IMR-90 (cell line): ENCODE results near the gene ADAM12. TPM values are rescaled to one million over a fixed set of nuclear protein-coding genes. Genes with fewer than 3 reads are reported as not detected.

Source experiments
- ATAC-seq: fragments of 200-7000 bp; cut with Tn5 transposase; 2 replicates; pipeline ENCODE4 v1.9.1; 2020; ENCODE audit warnings: low read depth, mild to moderate bottlenecking, moderate library complexity
- BruUV-seq: library from RNA; stranded (reverse); fragments of 400-500 nt; replicated peaks from 2 replicates; lab custom pipeline; 2021; lab: Mats Ljungman, UMichigan
- CTCF ChIA-PET: fragments of 300-600 bp; formaldehyde crosslinking; extraction: SDS; loops from one replicate; lab custom pipeline; 2021; ENCODE audit warnings: antibody characterized with exemption; lab: Yijun Ruan, JAX
- POLR2A ChIA-PET: fragments of 300-600 bp; sonication (Branson Sonifier 250); formaldehyde crosslinking; loops from one replicate; lab custom pipeline; 2022; ENCODE audit warnings: antibody characterized with exemption; ENCODE audit not compliant: unreplicated experiment; lab: Charles Lee
- DNase-seq: peaks from one replicate; pipeline ENCODE4 v3.0.0; 2013
- H2AFZ ChIP-seq: replicated peaks from 2 replicates; pipeline ENCODE3; 2013; ENCODE audit warnings: low read length, mild to moderate bottlenecking; ENCODE audit not compliant: poor library complexity
- H2AK5ac ChIP-seq: 2 replicates; pipeline ENCODE4 v1.6.1; 2013; ENCODE audit warnings: low read depth, low read length, inconsistent platforms
- H2AK9ac ChIP-seq: replicated peaks from 2 replicates; pipeline ENCODE3; 2013; ENCODE audit warnings: mild to moderate bottlenecking, low read depth, low read length, moderate library complexity; ENCODE audit not compliant: poor library complexity
- H2BK120ac ChIP-seq: 2 replicates; pipeline ENCODE4 v1.6.1; 2013; ENCODE audit warnings: low read depth, low read length, inconsistent platforms
- H2BK15ac ChIP-seq: 3 replicates; pipeline ENCODE4 v1.6.1; 2013; ENCODE audit warnings: low read depth, low read length, inconsistent platforms
- H2BK20ac ChIP-seq: 2 replicates; pipeline ENCODE4 v1.6.1; 2013; ENCODE audit warnings: low read depth, mild to moderate bottlenecking, inconsistent platforms, low read length, moderate library complexity
- H2BK5ac ChIP-seq: 2 replicates; pipeline ENCODE4 v1.6.1; 2013; ENCODE audit warnings: mild to moderate bottlenecking, low read depth, low read length, inconsistent platforms; ENCODE audit not compliant: poor library complexity, severe bottlenecking
- H3K14ac ChIP-seq: replicated peaks from 2 replicates; pipeline ENCODE4 v1.6.1; 2013; ENCODE audit warnings: low read depth, low read length, inconsistent platforms
- H3K18ac ChIP-seq: 2 replicates; pipeline ENCODE4 v1.6.1; 2013; ENCODE audit warnings: low read depth, low read length, control low read depth
- H3K23ac ChIP-seq: 2 replicates; pipeline ENCODE4 v1.6.1; 2013; ENCODE audit warnings: low read depth, low read length, inconsistent platforms
- H3K27ac ChIP-seq: 2 replicates; pipeline ENCODE4 v1.5.1; 2013; ENCODE audit warnings: mild to moderate bottlenecking, control low read depth, low read length; ENCODE audit not compliant: insufficient read depth
- H3K27me3 ChIP-seq: 2 replicates; pipeline ENCODE4 v1.6.1; 2013; ENCODE audit warnings: low read length; ENCODE audit not compliant: control insufficient read depth, insufficient read depth
- H3K36me3 ChIP-seq: 2 replicates; pipeline ENCODE4 v1.6.1; 2013; ENCODE audit warnings: low read length, mixed read lengths; ENCODE audit not compliant: control insufficient read depth, insufficient read depth
- H3K4ac ChIP-seq: 2 replicates; pipeline ENCODE4 v1.6.1; 2013; ENCODE audit warnings: low read depth, low read length, inconsistent platforms
- H3K4me1 ChIP-seq: 2 replicates; pipeline ENCODE4 v1.6.1; 2013; ENCODE audit warnings: low read length, mixed read lengths; ENCODE audit not compliant: control insufficient read depth, insufficient read depth
- H3K4me2 ChIP-seq: 2 replicates; pipeline ENCODE4 v1.6.1; 2013; ENCODE audit warnings: low read depth, mild to moderate bottlenecking, control low read depth, low read length, moderate library complexity
- H3K4me3 ChIP-seq: 2 replicates; pipeline ENCODE4 v1.5.1; 2013; ENCODE audit warnings: low read depth, mild to moderate bottlenecking, control low read depth, low read length, moderate library complexity; ENCODE audit not compliant: insufficient read depth
- H3K56ac ChIP-seq: 2 replicates; pipeline ENCODE4 v1.6.1; 2013; ENCODE audit warnings: low read length, inconsistent platforms; ENCODE audit not compliant: insufficient read depth; ENCODE audit errors: extremely low read depth
- H3K79me1 ChIP-seq, 2 experiments: 2 replicates each; pipeline ENCODE4 v1.6.1; 2013; ENCODE audit warnings: low read length in 2 of 2, inconsistent platforms in 1 of 2, low read depth in 1 of 2
- H3K9ac ChIP-seq: 2 replicates; pipeline ENCODE4 v1.6.1; 2013; ENCODE audit warnings: low read depth, low read length, control low read depth
- H3K9me1 ChIP-seq: 2 replicates; pipeline ENCODE4 v1.6.1; 2013; ENCODE audit warnings: low read length, inconsistent platforms; ENCODE audit not compliant: insufficient read depth
- H3K9me3 ChIP-seq: 2 replicates; pipeline ENCODE4 v1.6.1; 2013; ENCODE audit warnings: low read length; ENCODE audit not compliant: control insufficient read depth, insufficient read depth
- H4K20me1 ChIP-seq: 2 replicates; pipeline ENCODE4 v1.6.1; 2013; ENCODE audit warnings: low read length, inconsistent platforms; ENCODE audit not compliant: insufficient read depth
- H4K5ac ChIP-seq: 2 replicates; pipeline ENCODE4 v1.6.1; 2013; ENCODE audit warnings: mild to moderate bottlenecking, low read depth, low read length, control low read depth
- H4K8ac ChIP-seq, 2 experiments: 2 replicates each; pipeline ENCODE4 v1.6.1; 2013; ENCODE audit warnings: low read depth in 2 of 2, low read length in 2 of 2, control low read depth in 1 of 2, inconsistent platforms in 1 of 2
- H4K91ac ChIP-seq: 2 replicates; pipeline ENCODE4 v1.6.1; 2013; ENCODE audit warnings: low read depth, low read length, inconsistent platforms; ENCODE audit not compliant: insufficient read depth
- POLR2A ChIP-seq: IDR thresholded peaks from 2 replicates; pipeline ENCODE4 v1.6.1; 2012; ENCODE audit warnings: mild to moderate bottlenecking, low read depth, low read length
- RAD21 ChIP-seq: IDR thresholded peaks from 2 replicates; pipeline ENCODE4 v1.6.1; 2012; ENCODE audit warnings: low read length, improper control_type of control experiment
- RCOR1 ChIP-seq: IDR thresholded peaks from 2 replicates; pipeline ENCODE4 v1.6.1; 2012; ENCODE audit warnings: mild to moderate bottlenecking, low read length, improper control_type of control experiment; ENCODE audit not compliant: insufficient replicate concordance
- WGBS, 2 experiments: methylation state at CpG; one replicate each; pipeline versions ENCODE4 v1.1.5 to v1.1.7; 2013; ENCODE audit warnings: missing lambda C conversion rate in 2 of 2; ENCODE audit not compliant: insufficient read length in 1 of 2; ENCODE audit errors: extremely low coverage in 2 of 2; 5-methylcytosine and 5-hydroxymethylcytosine counted together
- dilution Hi-C: fragments of 300-500 bp; cut with HindIII; formaldehyde crosslinking; loops from one replicate; pipeline ENCODE4 v1.14.3; 2018; ENCODE audit warnings: low sequenced_read_pairs; ENCODE audit not compliant: unreplicated experiment
- in situ Hi-C: fragments of 300-500 bp; cut with MboI; formaldehyde crosslinking; loops from 3 replicates; pipeline ENCODE4 v1.14.3; 2019; ENCODE audit warnings: low sequenced_read_pairs, inconsistent platforms, mixed read lengths
- intact Hi-C: fragments of 100-400 bp; cut with micrococcal nuclease; formaldehyde crosslinking; loops from 2 replicates; pipeline ENCODE4 v1.10.0; 2022
- polyA plus RNA-seq, 3 experiments: library from polyadenylated mRNA; depleted of rRNA; stranded (reverse); fragments of >200 nt; gene quantifications; 2 replicates each; pipeline ENCODE4 v1.2.3, GENCODE V29; 2012; ENCODE audit warnings: low replicate concordance in 1 of 3
- total RNA-seq: library from RNA; depleted of rRNA; stranded (reverse); fragments of >200 nt; gene quantifications from 2 replicates; pipeline ENCODE4 v1.2.3, GENCODE V29; 2012

The ADAM12 gene
- total and polyA plus RNA-seq, 2 of the 4 experiments (the other 2 are of a cell fraction) = 9.6 to 10.2 TPM

GRCh38 chr10:125991392-125991791, 396.9 kb downstream of the ADAM12 start:
- H3K9ac ChIP-seq = no peak overlapping the region
- no peak overlapping the region for H2AFZ ChIP-seq
- no peaks in the 10 kb centered on the region for H4K20me1 ChIP-seq
- H3K27me3 ChIP-seq = peaks cover 40% of the 10 kb centered on the region
- no peak overlapping the region for H3K23ac ChIP-seq
- no peaks in the 10 kb centered on the region for H3K4me1 ChIP-seq
- in situ Hi-C loops = no loop called here
- no peak overlapping the region for H3K4me2 ChIP-seq
- H3K36me3 ChIP-seq = no peaks in the 10 kb centered on the region; the same call in 1 of the 2 replicates
- no peak overlapping the region for H2BK15ac ChIP-seq
- H4K8ac ChIP-seq = no peak overlapping the region
- no peak overlapping the region for H3K4me3 ChIP-seq
- TF ChIP-seq POLR2A = no peak
- TF ChIP-seq RAD21 = no peak
- TF ChIP-seq RCOR1 = no peak
- no peaks in the 10 kb centered on the region for H3K79me1 ChIP-seq
- no peak overlapping the region for H2BK5ac ChIP-seq
- H3K9me1 ChIP-seq = no peaks in the 10 kb centered on the region
- intact Hi-C loops = no loop called here
- no peak overlapping the region for H3K14ac ChIP-seq
- 0 out of 2 replicates have a peak, but pooled peaks cover 2% of the 10 kb centered on the region for H3K9me3 ChIP-seq
- BruUV-seq = no TSS peak
- H2BK20ac ChIP-seq = no peak overlapping the region
- ChIA-PET CTCF (interaction anchor here (0.7 to 2.1 kb wide), 2 partner anchors 9 to 376 kb away, joined by 4 to 7 read pairs; no protein-coding TSS in a partner anchor), POLR2A (no interaction called here)
- H3K4ac ChIP-seq = no peak overlapping the region
- no peak overlapping the region for H3K27ac ChIP-seq
- H3K56ac ChIP-seq = no peak overlapping the region
- no peak overlapping the region for H4K5ac ChIP-seq
- dilution Hi-C loops = no loop called here
- WGBS, 2 experiments = no CpG with 5 or more reads among the region's 1 CpG
- no peak overlapping the region for H2AK5ac ChIP-seq
- H4K91ac ChIP-seq = no peak overlapping the region
- H2BK120ac ChIP-seq = no peak overlapping the region
- DNase-seq = no peak
- no peak overlapping the region for H2AK9ac ChIP-seq
- H3K18ac ChIP-seq = no peak overlapping the region
- no peak for ATAC-seq
